ENCODE data around the gene NXF1.

- TF ChIP-seq CTCF (IDR thresholded peaks at IDR 0.05) (peak; percentile 96 to 98 (median 98)), POLR2A (IDR thresholded peaks at IDR 0.05) (no peak), POLR2AphosphoS5 (IDR thresholded peaks at IDR 0.05) (peak in 2 of 3 donors; percentile 51 to 61)
These were observed 18.8 kb downstream of the NXF1 start for GRCh38 chr11:62786318-62787004.
